IMR-90 (cell line): Measurements from ENCODE around the gene NANOG. TPM values are rescaled to one million over a fixed set of nuclear protein-coding genes. Genes with fewer than 3 reads are reported as not detected.
"Not testable (repeated sequence)": the region's sequence is repeated elsewhere in the genome, so short reads cannot be mapped to it uniquely, and the experiment has no call there.

Experiments used
- ATAC-seq: fragments of 200-7000 bp; cut with Tn5 transposase; 2 replicates; pipeline ENCODE4 v1.9.1; 2020; ENCODE audit warnings: low read depth, mild to moderate bottlenecking, moderate library complexity
- BruUV-seq: library from RNA; stranded (reverse); fragments of 400-500 nt; replicated peaks from 2 replicates; lab custom pipeline; 2021; lab: Mats Ljungman, UMichigan
- CTCF ChIA-PET: fragments of 300-600 bp; formaldehyde crosslinking; extraction: SDS; loops from one replicate; lab custom pipeline; 2021; ENCODE audit warnings: antibody characterized with exemption; lab: Yijun Ruan, JAX
- POLR2A ChIA-PET: fragments of 300-600 bp; sonication (Branson Sonifier 250); formaldehyde crosslinking; loops from one replicate; lab custom pipeline; 2022; ENCODE audit warnings: antibody characterized with exemption; ENCODE audit not compliant: unreplicated experiment; lab: Charles Lee
- DNase-seq: peaks from one replicate; pipeline ENCODE4 v3.0.0; 2013
- H2AFZ ChIP-seq: replicated peaks from 2 replicates; pipeline ENCODE3; 2013; ENCODE audit warnings: low read length, mild to moderate bottlenecking; ENCODE audit not compliant: poor library complexity
- H2AK5ac ChIP-seq: 2 replicates; pipeline ENCODE4 v1.6.1; 2013; ENCODE audit warnings: low read depth, low read length, inconsistent platforms
- H2AK9ac ChIP-seq: replicated peaks from 2 replicates; pipeline ENCODE3; 2013; ENCODE audit warnings: mild to moderate bottlenecking, low read depth, low read length, moderate library complexity; ENCODE audit not compliant: poor library complexity
- H2BK120ac ChIP-seq: 2 replicates; pipeline ENCODE4 v1.6.1; 2013; ENCODE audit warnings: low read depth, low read length, inconsistent platforms
- H2BK15ac ChIP-seq: 3 replicates; pipeline ENCODE4 v1.6.1; 2013; ENCODE audit warnings: low read depth, low read length, inconsistent platforms
- H2BK20ac ChIP-seq: 2 replicates; pipeline ENCODE4 v1.6.1; 2013; ENCODE audit warnings: low read depth, mild to moderate bottlenecking, inconsistent platforms, low read length, moderate library complexity
- H2BK5ac ChIP-seq: 2 replicates; pipeline ENCODE4 v1.6.1; 2013; ENCODE audit warnings: mild to moderate bottlenecking, low read depth, low read length, inconsistent platforms; ENCODE audit not compliant: poor library complexity, severe bottlenecking
- H3K14ac ChIP-seq: replicated peaks from 2 replicates; pipeline ENCODE4 v1.6.1; 2013; ENCODE audit warnings: low read depth, low read length, inconsistent platforms
- H3K18ac ChIP-seq: 2 replicates; pipeline ENCODE4 v1.6.1; 2013; ENCODE audit warnings: low read depth, low read length, control low read depth
- H3K23ac ChIP-seq: 2 replicates; pipeline ENCODE4 v1.6.1; 2013; ENCODE audit warnings: low read depth, low read length, inconsistent platforms
- H3K27ac ChIP-seq: 2 replicates; pipeline ENCODE4 v1.5.1; 2013; ENCODE audit warnings: mild to moderate bottlenecking, control low read depth, low read length; ENCODE audit not compliant: insufficient read depth
- H3K27me3 ChIP-seq: 2 replicates; pipeline ENCODE4 v1.6.1; 2013; ENCODE audit warnings: low read length; ENCODE audit not compliant: control insufficient read depth, insufficient read depth
- H3K36me3 ChIP-seq: 2 replicates; pipeline ENCODE4 v1.6.1; 2013; ENCODE audit warnings: low read length, mixed read lengths; ENCODE audit not compliant: control insufficient read depth, insufficient read depth
- H3K4ac ChIP-seq: 2 replicates; pipeline ENCODE4 v1.6.1; 2013; ENCODE audit warnings: low read depth, low read length, inconsistent platforms
- H3K4me1 ChIP-seq: 2 replicates; pipeline ENCODE4 v1.6.1; 2013; ENCODE audit warnings: low read length, mixed read lengths; ENCODE audit not compliant: control insufficient read depth, insufficient read depth
- H3K4me2 ChIP-seq: 2 replicates; pipeline ENCODE4 v1.6.1; 2013; ENCODE audit warnings: low read depth, mild to moderate bottlenecking, control low read depth, low read length, moderate library complexity
- H3K4me3 ChIP-seq: 2 replicates; pipeline ENCODE4 v1.5.1; 2013; ENCODE audit warnings: low read depth, mild to moderate bottlenecking, control low read depth, low read length, moderate library complexity; ENCODE audit not compliant: insufficient read depth
- H3K56ac ChIP-seq: 2 replicates; pipeline ENCODE4 v1.6.1; 2013; ENCODE audit warnings: low read length, inconsistent platforms; ENCODE audit not compliant: insufficient read depth; ENCODE audit errors: extremely low read depth
- H3K79me1 ChIP-seq, 2 experiments: 2 replicates each; pipeline ENCODE4 v1.6.1; 2013; ENCODE audit warnings: low read length in 2 of 2, inconsistent platforms in 1 of 2, low read depth in 1 of 2
- H3K9ac ChIP-seq: 2 replicates; pipeline ENCODE4 v1.6.1; 2013; ENCODE audit warnings: low read depth, low read length, control low read depth
- H3K9me1 ChIP-seq: 2 replicates; pipeline ENCODE4 v1.6.1; 2013; ENCODE audit warnings: low read length, inconsistent platforms; ENCODE audit not compliant: insufficient read depth
- H3K9me3 ChIP-seq: 2 replicates; pipeline ENCODE4 v1.6.1; 2013; ENCODE audit warnings: low read length; ENCODE audit not compliant: control insufficient read depth, insufficient read depth
- H4K20me1 ChIP-seq: 2 replicates; pipeline ENCODE4 v1.6.1; 2013; ENCODE audit warnings: low read length, inconsistent platforms; ENCODE audit not compliant: insufficient read depth
- H4K5ac ChIP-seq: 2 replicates; pipeline ENCODE4 v1.6.1; 2013; ENCODE audit warnings: mild to moderate bottlenecking, low read depth, low read length, control low read depth
- H4K8ac ChIP-seq, 2 experiments: 2 replicates each; pipeline ENCODE4 v1.6.1; 2013; ENCODE audit warnings: low read depth in 2 of 2, low read length in 2 of 2, control low read depth in 1 of 2, inconsistent platforms in 1 of 2
- H4K91ac ChIP-seq: 2 replicates; pipeline ENCODE4 v1.6.1; 2013; ENCODE audit warnings: low read depth, low read length, inconsistent platforms; ENCODE audit not compliant: insufficient read depth
- WGBS, 2 experiments: methylation state at CpG; one replicate each; pipeline versions ENCODE4 v1.1.5 to v1.1.7; 2013; ENCODE audit warnings: missing lambda C conversion rate in 2 of 2; ENCODE audit not compliant: insufficient read length in 1 of 2; ENCODE audit errors: extremely low coverage in 2 of 2; 5-methylcytosine and 5-hydroxymethylcytosine counted together
- dilution Hi-C: fragments of 300-500 bp; cut with HindIII; formaldehyde crosslinking; loops from one replicate; pipeline ENCODE4 v1.14.3; 2018; ENCODE audit warnings: low sequenced_read_pairs; ENCODE audit not compliant: unreplicated experiment
- in situ Hi-C: fragments of 300-500 bp; cut with MboI; formaldehyde crosslinking; loops from 3 replicates; pipeline ENCODE4 v1.14.3; 2019; ENCODE audit warnings: low sequenced_read_pairs, inconsistent platforms, mixed read lengths
- intact Hi-C: fragments of 100-400 bp; cut with micrococcal nuclease; formaldehyde crosslinking; loops from 2 replicates; pipeline ENCODE4 v1.10.0; 2022
- polyA plus RNA-seq, 3 experiments: library from polyadenylated mRNA; depleted of rRNA; stranded (reverse); fragments of >200 nt; gene quantifications; 2 replicates each; pipeline ENCODE4 v1.2.3, GENCODE V29; 2012; ENCODE audit warnings: low replicate concordance in 1 of 3
- total RNA-seq: library from RNA; depleted of rRNA; stranded (reverse); fragments of >200 nt; gene quantifications from 2 replicates; pipeline ENCODE4 v1.2.3, GENCODE V29; 2012

The NANOG gene
- total and polyA plus RNA-seq, 2 of the 4 experiments (the other 2 are of a cell fraction) = not detected

DNA sequence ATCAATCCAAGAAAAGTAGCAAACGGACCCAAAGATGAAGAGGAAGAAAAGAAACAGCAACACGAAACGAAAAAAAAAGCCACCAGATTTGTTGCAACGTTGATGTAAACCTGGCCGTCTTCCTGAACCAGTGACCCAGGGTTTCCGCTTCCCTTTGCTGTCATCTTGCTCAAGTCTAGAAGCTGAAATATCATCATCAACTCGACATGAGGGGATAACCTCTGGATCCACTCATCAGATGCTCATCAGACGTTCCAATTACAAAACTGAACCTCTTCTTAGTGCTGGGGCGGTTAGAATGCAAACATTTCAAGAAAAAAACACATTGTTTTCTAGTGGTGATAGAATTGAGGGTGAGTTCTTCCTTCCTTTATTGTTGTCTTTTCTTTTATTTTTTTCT is 54.4 kb downstream of the NANOG start:
- CTCF ChIA-PET = interaction anchor here (0.7 kb wide), 1 partner anchor 10 kb away, joined by 8 read pairs; no protein-coding TSS in a partner anchor
- ATAC-seq = peak; percentile 69
- intact Hi-C loops, H3K4ac ChIP-seq, H2BK20ac ChIP-seq, H2AK9ac ChIP-seq, H3K14ac ChIP-seq, H2AFZ ChIP-seq, H2BK15ac ChIP-seq, H3K9ac ChIP-seq, H3K56ac ChIP-seq, H4K20me1 ChIP-seq, H3K79me1 ChIP-seq, H3K36me3 ChIP-seq, H3K4me1 ChIP-seq, POLR2A ChIA-PET, dilution Hi-C loops, H4K8ac ChIP-seq, H3K23ac ChIP-seq, H3K9me3 ChIP-seq, H3K18ac ChIP-seq, H3K9me1 ChIP-seq, BruUV-seq, H2AK5ac ChIP-seq, H4K5ac ChIP-seq, H3K27me3 ChIP-seq, in situ Hi-C loops, H3K4me3 ChIP-seq, H4K91ac ChIP-seq: not testable (repeated sequence)
- no CpG with 5 or more reads among the region's 9 CpGs for WGBS, 2 experiments
- H3K27ac ChIP-seq = peak overlapping the region; percentile 40; the same call in 1 of the 2 replicates
- H2BK5ac ChIP-seq = peak overlapping the region; percentile 54
- peak overlapping the region; percentile 48; the same call in 1 of the 2 replicates for H2BK120ac ChIP-seq
- H3K4me2 ChIP-seq = peak overlapping the region; percentile 42; the same call in 1 of the 2 replicates
- DNase-seq = peak; percentile 55
